ENCODE data around the gene GNB1L. TPM values are rescaled to one million over a fixed set of nuclear protein-coding genes. Genes with fewer than 3 reads are reported as not detected.

Gene GNB1L
- total and polyA plus RNA-seq, 4 donors = 4.5 to 9.3 (median 6.7) TPM

DNA sequence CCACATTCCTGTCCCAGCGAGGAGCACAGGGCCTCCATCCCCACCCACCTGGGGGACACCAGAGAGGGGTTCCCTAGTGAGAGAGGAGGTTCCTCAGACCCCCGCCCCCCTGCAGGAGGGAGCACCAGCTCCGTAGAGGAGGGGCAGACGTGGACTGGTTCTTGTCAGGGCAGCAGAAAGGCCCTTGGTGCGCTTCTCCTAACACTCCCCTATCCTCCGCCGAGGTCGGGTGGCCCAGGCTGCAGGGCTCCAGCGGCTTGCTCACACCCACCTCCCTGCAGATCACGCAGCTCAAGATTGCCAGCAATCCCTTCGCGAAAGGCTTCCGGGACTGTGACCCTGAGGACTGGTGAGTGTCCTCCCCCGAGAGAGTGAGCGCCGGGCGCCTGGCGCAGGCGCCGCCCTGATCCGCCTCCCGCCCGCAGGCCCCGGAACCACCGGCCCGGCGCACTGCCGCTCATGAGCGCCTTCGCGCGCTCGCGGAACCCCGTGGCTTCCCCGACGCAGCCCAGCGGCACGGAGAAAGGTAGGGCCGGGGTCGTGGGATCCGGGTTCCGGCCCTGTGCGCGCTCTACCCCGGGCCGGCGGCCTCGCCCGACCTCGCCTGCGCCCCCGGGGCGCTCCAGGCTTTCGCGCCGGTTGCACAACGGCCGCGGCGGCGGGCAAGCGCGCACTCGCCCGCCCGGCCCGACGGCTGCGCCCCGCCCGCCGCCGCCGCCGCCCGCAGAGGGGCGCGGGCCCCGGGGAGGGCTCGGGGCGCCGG, 89.0 kb downstream of the GNB1L start:
- peaks cover 0 to 7% (median 0%) of the 10 kb centered on the region in 4 donors for H3K9me3 ChIP-seq (ENCODE audit: control insufficient read depth in 4 of 4, insufficient read depth in 3 of 4, low read length in 3 of 4)
- H3K36me3 ChIP-seq (ENCODE audit: control insufficient read depth in 4 of 4, insufficient read depth in 4 of 4, low read length in 4 of 4) = no peaks in the 10 kb centered on the region
- H3K4me1 ChIP-seq (ENCODE audit: control insufficient read depth in 5 of 5, insufficient read depth in 5 of 5, low read length in 5 of 5) = peaks cover 0 to 20% (median 0%) of the 10 kb centered on the region in 5 donors
- ATAC-seq (ENCODE audit: insufficient read depth, low FRiP score) (no peak), DNase-seq (no peak)
- H3K4me3 ChIP-seq = no peak overlapping the region
- H3K27me3 ChIP-seq (ENCODE audit: control insufficient read depth in 3 of 3, insufficient read depth in 3 of 3, low read length in 2 of 3) = peaks cover 5 to 66% (median 45%) of the 10 kb centered on the region in 3 donors
- 5 to 14% methylated on average over 52 to 83 of the region's 83 CpGs for WGBS, 2 donors
- no peak overlapping the region for H3K9ac ChIP-seq (ENCODE audit: insufficient read depth in 1 of 2, low read length in 2 of 2)
- no peak overlapping the region for H3K27ac ChIP-seq (ENCODE audit: low read depth in 1 of 2, low read length in 1 of 2)
- TF ChIP-seq, protein P1, sequence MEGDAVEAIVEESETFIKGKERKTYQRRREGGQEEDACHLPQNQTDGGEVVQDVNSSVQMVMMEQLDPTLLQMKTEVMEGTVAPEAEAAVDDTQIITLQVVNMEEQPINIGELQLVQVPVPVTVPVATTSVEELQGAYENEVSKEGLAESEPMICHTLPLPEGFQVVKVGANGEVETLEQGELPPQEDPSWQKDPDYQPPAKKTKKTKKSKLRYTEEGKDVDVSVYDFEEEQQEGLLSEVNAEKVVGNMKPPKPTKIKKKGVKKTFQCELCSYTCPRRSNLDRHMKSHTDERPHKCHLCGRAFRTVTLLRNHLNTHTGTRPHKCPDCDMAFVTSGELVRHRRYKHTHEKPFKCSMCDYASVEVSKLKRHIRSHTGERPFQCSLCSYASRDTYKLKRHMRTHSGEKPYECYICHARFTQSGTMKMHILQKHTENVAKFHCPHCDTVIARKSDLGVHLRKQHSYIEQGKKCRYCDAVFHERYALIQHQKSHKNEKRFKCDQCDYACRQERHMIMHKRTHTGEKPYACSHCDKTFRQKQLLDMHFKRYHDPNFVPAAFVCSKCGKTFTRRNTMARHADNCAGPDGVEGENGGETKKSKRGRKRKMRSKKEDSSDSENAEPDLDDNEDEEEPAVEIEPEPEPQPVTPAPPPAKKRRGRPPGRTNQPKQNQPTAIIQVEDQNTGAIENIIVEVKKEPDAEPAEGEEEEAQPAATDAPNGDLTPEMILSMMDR (IDR thresholded peaks at IDR 0.05; ENCODE audit: control extremely low read depth, extremely low read depth) = no peak

DNA sequence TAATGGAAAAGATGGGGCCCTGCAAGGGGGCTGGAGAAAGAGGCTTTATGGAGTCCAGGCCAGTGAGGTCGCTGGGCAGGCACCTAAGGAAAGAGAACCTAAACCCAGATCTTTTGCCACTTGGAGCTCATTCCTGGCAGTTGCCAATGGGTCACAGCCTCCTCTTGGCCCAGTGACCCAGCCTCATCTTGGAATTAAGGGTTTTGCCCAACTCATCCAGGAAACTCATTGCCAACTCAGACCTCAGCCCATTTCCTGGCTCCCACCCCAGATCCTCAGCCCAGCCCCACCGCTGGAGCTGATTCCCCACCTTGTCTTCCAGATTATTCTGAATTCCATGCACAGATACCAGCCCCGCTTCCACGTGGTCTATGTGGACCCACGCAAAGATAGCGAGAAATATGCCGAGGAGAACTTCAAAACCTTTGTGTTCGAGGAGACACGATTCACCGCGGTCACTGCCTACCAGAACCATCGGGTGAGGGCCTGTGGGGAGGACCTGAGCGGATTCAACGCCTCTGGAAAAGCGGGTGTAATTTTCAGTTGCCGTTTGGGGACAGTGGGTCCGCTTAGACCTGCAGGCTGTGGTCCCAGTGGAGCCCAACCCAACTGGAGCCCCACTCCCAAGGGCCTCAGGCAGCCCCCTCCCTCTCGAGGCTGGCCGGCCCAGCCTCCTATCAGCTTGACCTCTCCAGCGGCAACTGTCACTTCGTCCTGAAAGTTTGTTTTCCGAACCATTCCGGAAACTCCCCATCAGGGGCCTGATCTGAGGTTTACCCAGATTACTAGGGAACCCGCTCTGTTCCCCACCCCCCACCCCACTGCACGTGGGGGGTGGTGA, 89.8 kb downstream of the GNB1L start:
- Histone ChIP-seq H3K36me3 (ENCODE audit: control insufficient read depth in 4 of 4, insufficient read depth in 4 of 4, low read length in 4 of 4) (no peaks in the 10 kb centered on the region), H3K4me3 (no peak overlapping the region), H3K9ac (ENCODE audit: insufficient read depth in 1 of 2, low read length in 2 of 2) (no peak overlapping the region), H3K27ac (ENCODE audit: low read depth in 1 of 2, low read length in 1 of 2) (no peak overlapping the region), H3K9me3 (ENCODE audit: control insufficient read depth in 4 of 4, insufficient read depth in 3 of 4, low read length in 3 of 4) (peaks cover 0 to 7% (median 0%) of the 10 kb centered on the region in 4 donors), H3K27me3 (ENCODE audit: control insufficient read depth in 3 of 3, insufficient read depth in 3 of 3, low read length in 2 of 3) (peaks cover 5 to 70% (median 49%) of the 10 kb centered on the region in 3 donors), H3K4me1 (ENCODE audit: control insufficient read depth in 5 of 5, insufficient read depth in 5 of 5, low read length in 5 of 5) (peaks cover 0 to 20% (median 0%) of the 10 kb centered on the region in 5 donors)
- WGBS, 2 donors = 40 to 62% methylated on average over 25 of the region's 25 CpGs
- ATAC-seq (ENCODE audit: insufficient read depth, low FRiP score) (no peak), DNase-seq (no peak)
- TF ChIP-seq, protein P1 (IDR thresholded peaks at IDR 0.05; ENCODE audit: control extremely low read depth, extremely low read depth) = no peak

DNA sequence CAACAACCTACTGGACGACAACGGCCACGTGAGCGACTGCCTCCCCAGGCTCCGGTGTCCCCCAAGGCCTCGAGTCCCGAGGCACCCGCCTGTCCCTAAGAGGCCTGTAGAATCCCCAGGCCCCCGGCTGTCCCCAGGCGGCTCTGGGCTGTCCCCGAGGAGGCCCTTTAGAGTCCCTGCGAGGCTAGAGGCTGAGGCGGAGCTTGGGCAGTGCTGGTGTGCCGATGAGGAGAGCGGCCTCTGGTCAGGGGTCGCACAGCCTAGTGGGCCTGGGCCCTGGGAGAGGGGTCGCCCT, 90.4 kb downstream of the GNB1L start:
- H3K27me3 ChIP-seq (ENCODE audit: control insufficient read depth in 3 of 3, insufficient read depth in 3 of 3, low read length in 2 of 3) = peaks cover 5 to 69% (median 52%) of the 10 kb centered on the region in 3 donors
- TF ChIP-seq, protein P1 (IDR thresholded peaks at IDR 0.05; ENCODE audit: control extremely low read depth, extremely low read depth) = no peak
- no peaks in the 10 kb centered on the region for H3K36me3 ChIP-seq (ENCODE audit: control insufficient read depth in 4 of 4, insufficient read depth in 4 of 4, low read length in 4 of 4)
- H3K4me3 ChIP-seq = no peak overlapping the region
- DNase-seq (no peak), ATAC-seq (ENCODE audit: insufficient read depth, low FRiP score) (no peak)
- no peak overlapping the region for H3K27ac ChIP-seq (ENCODE audit: low read depth in 1 of 2, low read length in 1 of 2)
- 65 to 74% methylated on average over 17 of the region's 17 CpGs for WGBS, 2 donors
- peaks cover 0 to 7% (median 0%) of the 10 kb centered on the region in 4 donors for H3K9me3 ChIP-seq (ENCODE audit: control insufficient read depth in 4 of 4, insufficient read depth in 3 of 4, low read length in 3 of 4)
- no peak overlapping the region for H3K9ac ChIP-seq (ENCODE audit: insufficient read depth in 1 of 2, low read length in 2 of 2)
- peaks cover 0 to 20% (median 0%) of the 10 kb centered on the region in 5 donors for H3K4me1 ChIP-seq (ENCODE audit: control insufficient read depth in 5 of 5, insufficient read depth in 5 of 5, low read length in 5 of 5)
